GM10248 (cell line): Measurements from ENCODE around the gene SECISBP2.
"Not testable (repeated sequence)": the region's sequence is repeated elsewhere in the genome, so short reads cannot be mapped to it uniquely, and the experiment has no call there.

Experiments used
- CTCF ChIA-PET: fragments of 300-600 bp; sonication (Branson Sonifier 250); formaldehyde crosslinking; extraction: SDS; loops from one replicate; lab custom pipeline; 2021; ENCODE audit warnings: antibody characterized with exemption; lab: Yijun Ruan, JAX
- POLR2A ChIA-PET: fragments of 350-650 bp; sonication (Branson Sonifier 250); formaldehyde crosslinking; extraction: SDS; loops from one replicate; lab custom pipeline; 2020; ENCODE audit warnings: antibody characterized with exemption; lab: Yijun Ruan, JAX
- DNase-seq: peaks from one replicate; pipeline ENCODE4 v3.0.0; 2012; ENCODE audit errors: extremely low spot score
- CTCF ChIP-seq: IDR thresholded peaks from 2 replicates; pipeline ENCODE4 v1.5.1; 2012; ENCODE audit warnings: mild to moderate bottlenecking, low read depth; ENCODE audit errors: extremely low read depth, missing control alignments, control extremely low read depth

SECISBP2 gene

GRCh38 chr9:89295400-89295799, 22.9 kb upstream of the SECISBP2 start:
- POLR2A ChIA-PET: no interaction called here
- no peak for TF ChIP-seq CTCF
- DNase-seq: no peak
- CTCF ChIA-PET: interaction anchor here (2.6 kb wide), 1 partner anchor 16 kb away, joined by 9 read pairs; no protein-coding TSS in a partner anchor

- CTCF ChIA-PET: interaction anchor here (0.9 kb wide), 1 partner anchor 11 kb away, joined by 3 read pairs; no protein-coding TSS in a partner anchor
- DNase-seq, POLR2A ChIA-PET: not testable (repeated sequence)
These were observed 16.3 kb upstream of the SECISBP2 start for GRCh38 chr9:89301996-89302395.

GRCh38 chr9:89304020-89304833, 14.1 kb upstream of the SECISBP2 start:
- no peak for DNase-seq
- no peak for TF ChIP-seq CTCF
- POLR2A ChIA-PET: no interaction called here
- CTCF ChIA-PET: interaction anchor here (1.6 kb wide), 1 partner anchor 14 kb away, joined by 4 read pairs; the partner anchor contains the start of gene SECISBP2

GRCh38 chr9:89304834-89305188, 13.5 kb upstream of the SECISBP2 start:
- no peak for DNase-seq
- CTCF ChIA-PET: interaction anchor here (1.6 kb wide), 1 partner anchor 14 kb away, joined by 4 read pairs; the partner anchor contains the start of gene SECISBP2
- POLR2A ChIA-PET: no interaction called here
- TF ChIP-seq CTCF: no peak

GRCh38 chr9:89305868-89306267, 12.4 kb upstream of the SECISBP2 start:
- CTCF ChIA-PET: interaction anchor here (0.9 to 1.6 kb wide), 2 partner anchors 13 to 259 kb away, joined by 3 to 4 read pairs; partner anchors contain the start of gene SECISBP2

DNA sequence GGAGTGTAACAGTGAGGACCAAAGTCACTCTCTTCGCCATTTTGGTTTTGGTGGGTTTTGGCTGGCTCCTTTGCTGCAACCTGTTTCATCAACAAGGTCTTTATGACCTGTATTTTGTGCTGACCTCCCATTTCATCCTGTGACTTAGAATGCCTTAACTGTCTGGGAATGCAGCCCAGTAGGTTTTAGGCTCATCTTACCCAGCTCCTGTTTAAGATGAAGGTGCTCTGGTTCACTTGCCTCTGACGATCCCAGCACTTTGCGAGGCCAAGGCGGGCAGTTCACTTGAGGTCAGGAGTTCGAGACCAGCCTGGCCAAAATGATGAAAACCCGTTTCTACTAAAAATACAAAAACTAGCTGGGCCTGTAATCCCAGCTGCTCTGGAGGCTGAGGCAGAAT, 9.1 kb upstream of the SECISBP2 start:
- DNase-seq: no peak
- no peak for TF ChIP-seq CTCF
- POLR2A ChIA-PET: no interaction called here
- CTCF ChIA-PET: no interaction called here

More at GRCh38 chr9:89305868-89306267, 12.4 kb upstream of the SECISBP2 start:
- POLR2A ChIA-PET: no interaction called here
- DNase-seq: no peak
- no peak for TF ChIP-seq CTCF
